CD4-positive, alpha-beta T cell (primary cell): ENCODE data around the gene CDKL2. TPM values are rescaled to one million over a fixed set of nuclear protein-coding genes. Genes with fewer than 3 reads are reported as not detected.

Experiments
- ATAC-seq: fragments of 200-7000 bp; cut with Tn5 transposase; one replicate; pipeline ENCODE4 v1.10.0; 2022; ENCODE audit warnings: mild to moderate bottlenecking; ENCODE audit not compliant: poor library complexity
- CTCF ChIA-PET: fragments of 350-600 bp; sonication (Branson Sonifier 250); formaldehyde crosslinking; loops from one replicate; lab custom pipeline; 2021; ENCODE audit warnings: antibody characterized with exemption, inconsistent platforms; lab: Charles Lee
- POLR2A ChIA-PET: fragments of 350-600 bp; sonication (Branson Sonifier 250); formaldehyde crosslinking; loops from one replicate; lab custom pipeline; 2021; ENCODE audit warnings: antibody characterized with exemption, inconsistent platforms; lab: Charles Lee
- DNase-seq, 14 experiments: peaks; one replicate each; pipeline ENCODE4 v3.0.0-alpha.2; 2013 to 2020; ENCODE audit warnings: mixed read lengths in 2 of 14
- H3K27ac ChIP-seq, 2 donors: one replicate each; pipeline versions ENCODE4 v1.5.1 to v1.7.0; 2013; ENCODE audit warnings: low read length in 2 of 2, low read depth in 1 of 2, mild to moderate bottlenecking in 1 of 2
- H3K27me3 ChIP-seq, 2 experiments: 1 replicate in 1 of 2; 2 replicates in 1 of 2; pipeline versions ENCODE4 v1.6.1 to v1.7.0; 2013; ENCODE audit warnings: low read length in 2 of 2, control low read depth in 1 of 2, mild to moderate bottlenecking in 1 of 2, moderate library complexity in 1 of 2; ENCODE audit not compliant: insufficient read depth in 2 of 2, control insufficient read depth in 1 of 2
- H3K36me3 ChIP-seq: one replicate; pipeline ENCODE4 v1.6.1; 2013; ENCODE audit warnings: low read length, control low read depth; ENCODE audit not compliant: insufficient read depth
- H3K4me1 ChIP-seq: one replicate; pipeline ENCODE4 v1.6.1; 2013; ENCODE audit warnings: low read length, control low read depth; ENCODE audit not compliant: insufficient read depth
- H3K4me3 ChIP-seq: one replicate; pipeline ENCODE4 v1.5.1; 2013; ENCODE audit warnings: mild to moderate bottlenecking, low read length, moderate library complexity
- H3K9me3 ChIP-seq, 2 experiments: 1 replicate in 1 of 2; 2 replicates in 1 of 2; pipeline versions ENCODE4 v1.6.1 to v1.7.0; 2013; ENCODE audit warnings: low read length in 2 of 2, mild to moderate bottlenecking in 2 of 2, control low read depth in 1 of 2, moderate library complexity in 1 of 2; ENCODE audit not compliant: control insufficient read depth in 1 of 2, insufficient read depth in 1 of 2
- H3K27ac Mint-ChIP-seq: one replicate; pipeline ENCODE4 v1.8.0; 2020; ENCODE audit warnings: mixed read lengths
- H3K27me3 Mint-ChIP-seq: one replicate; pipeline ENCODE4 v1.8.0; 2021; ENCODE audit warnings: mixed read lengths
- H3K36me3 Mint-ChIP-seq: one replicate; pipeline ENCODE4 v1.8.0; 2021; ENCODE audit warnings: low read depth, mixed read lengths
- H3K4me1 Mint-ChIP-seq: one replicate; pipeline ENCODE4 v1.8.0; 2021; ENCODE audit warnings: low read depth, mixed read lengths
- H3K4me3 Mint-ChIP-seq: one replicate; pipeline ENCODE4 v1.8.0; 2020; ENCODE audit warnings: mild to moderate bottlenecking, mixed read lengths
- H3K9me3 Mint-ChIP-seq: one replicate; pipeline ENCODE4 v1.8.0; 2020; ENCODE audit warnings: mixed read lengths
- CTCF ChIP-seq: fragments of 200-600 bp; IDR thresholded peaks from one replicate; pipeline ENCODE4 v1.8.0; 2022; ENCODE audit warnings: antibody characterized with exemption, mild to moderate bottlenecking
- intact Hi-C, 2 experiments: fragments of 100-400 bp; cut with DNase I in 1 of 2; cut with micrococcal nuclease in 1 of 2; formaldehyde crosslinking; loops; one replicate each; pipeline versions ENCODE4 v1.15.1 to v1.9.0; 2023 to 2025; cut with DNase I, micrococcal nuclease
- total RNA-seq, 174 experiments: library from RNA in 2 of 174; stranded (reverse) in 2 of 174; gene quantifications; one replicate each; pipeline ENCODE4 v1.2.3 and lab custom pipeline; 2021 to 2026

The CDKL2 gene
- total RNA-seq, 2 experiments from 2014 or later = 0.38 to 0.92 TPM

- intact Hi-C loops = no loop called here
Measured at GRCh38 chr4:75565481-75565880, 64.8 kb downstream of the CDKL2 start.

GRCh38 chr4:75564023-75564422 is 66.3 kb downstream of the CDKL2 start:
- H3K9me3 Mint-ChIP-seq = no peaks in the 10 kb centered on the region
- ATAC-seq (no peak), DNase-seq (no peak)
- Histone ChIP-seq H3K4me1 (no peaks in the 10 kb centered on the region), H3K36me3 (no peaks in the 10 kb centered on the region), H3K4me3 (no peak overlapping the region), H3K27me3 (no peaks in the 10 kb centered on the region), H3K9me3 (no peaks in the 10 kb centered on the region), H3K27ac (no peak overlapping the region)
- no peak overlapping the region for H3K27ac Mint-ChIP-seq
- no peak for TF ChIP-seq CTCF
- no peak overlapping the region for H3K4me3 Mint-ChIP-seq
- intact Hi-C loops = no loop called here
- H3K36me3 Mint-ChIP-seq = no peaks in the 10 kb centered on the region
- H3K4me1 Mint-ChIP-seq = no peaks in the 10 kb centered on the region
- CTCF ChIA-PET = no interaction called here
- H3K27me3 Mint-ChIP-seq = peaks cover 3% of the 10 kb centered on the region
- POLR2A ChIA-PET = no interaction called here

More at GRCh38 chr4:75565481-75565880, 64.8 kb downstream of the CDKL2 start:
- Histone ChIP-seq H3K36me3 (no peaks in the 10 kb centered on the region), H3K27me3 (no peaks in the 10 kb centered on the region), H3K9me3 (no peaks in the 10 kb centered on the region), H3K27ac (no peak overlapping the region), H3K4me3 (no peak overlapping the region), H3K4me1 (no peaks in the 10 kb centered on the region)
- H3K27ac Mint-ChIP-seq = no peak overlapping the region
- ChIA-PET CTCF (interaction anchor here (0.9 kb wide), 1 partner anchor 10 kb away, joined by 3 read pairs; the partner anchor contains the start of gene ODAPH), POLR2A (no interaction called here)
- H3K27me3 Mint-ChIP-seq = peaks cover 3% of the 10 kb centered on the region
- TF ChIP-seq CTCF = no peak
- no peaks in the 10 kb centered on the region for H3K4me1 Mint-ChIP-seq
- no peaks in the 10 kb centered on the region for H3K9me3 Mint-ChIP-seq
- no peak overlapping the region for H3K4me3 Mint-ChIP-seq
- no peak for DNase-seq
- ATAC-seq = no peak
- no peaks in the 10 kb centered on the region for H3K36me3 Mint-ChIP-seq

GRCh38 chr4:75561789-75562188 is 68.5 kb downstream of the CDKL2 start:
- H3K27ac Mint-ChIP-seq = no peak overlapping the region
- intact Hi-C loops = no loop called here
- ChIA-PET CTCF (interaction anchor here (0.6 kb wide), 1 partner anchor 16 kb away, joined by 3 read pairs; no protein-coding TSS in a partner anchor), POLR2A (no interaction called here)
- H3K4me1 Mint-ChIP-seq = no peaks in the 10 kb centered on the region
- H3K27me3 Mint-ChIP-seq = peaks cover 11% of the 10 kb centered on the region
- TF ChIP-seq CTCF = no peak
- DNase-seq (no peak), ATAC-seq (no peak)
- no peaks in the 10 kb centered on the region for H3K9me3 Mint-ChIP-seq
- Histone ChIP-seq H3K27me3 (no peaks in the 10 kb centered on the region), H3K4me3 (no peak overlapping the region), H3K9me3 (no peaks in the 10 kb centered on the region), H3K4me1 (no peaks in the 10 kb centered on the region), H3K36me3 (no peaks in the 10 kb centered on the region), H3K27ac (no peak overlapping the region)
- no peaks in the 10 kb centered on the region for H3K36me3 Mint-ChIP-seq
- H3K4me3 Mint-ChIP-seq = no peak overlapping the region
